ENCODE data around the gene KLRC3. TPM values are rescaled to one million over a fixed set of nuclear protein-coding genes. Genes with fewer than 3 reads are reported as not detected.

The KLRC3 gene
- total and polyA plus RNA-seq, 10 of the 15 experiments (the other 5 are each of a cell fraction or from before 2014, with no cell fraction given): 0.09 to 0.22 (median 0.09) TPM; not detected in 7

DNA sequence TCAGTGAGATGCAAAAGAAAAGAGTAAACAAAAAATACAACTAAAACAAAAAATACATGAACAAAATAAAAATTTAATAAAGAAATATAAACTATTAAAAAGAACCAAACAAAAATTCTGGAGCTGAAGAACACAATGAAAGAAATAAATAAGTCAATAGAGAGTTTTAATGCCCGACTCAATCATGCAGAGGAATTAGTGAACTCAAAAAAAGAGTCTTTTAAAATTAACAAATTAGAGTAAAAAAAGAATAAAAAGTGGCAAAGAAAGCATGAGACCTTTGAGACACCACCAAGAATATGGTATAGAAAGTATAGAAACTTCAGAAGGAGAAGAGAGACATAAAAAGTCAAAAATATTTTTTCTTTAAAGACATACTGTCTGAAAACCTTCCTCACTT, 35.4 kb upstream of the KLRC3 start (continued):
- TF ChIP-seq RBBP5 (conservative IDR thresholded peaks at IDR 0.05) (no peak), GATAD2B (conservative IDR thresholded peaks at IDR 0.05; ENCODE audit: low read depth) (no peak), FOXK2 (IDR thresholded peaks at IDR 0.05) (no peak), ZNF207 (IDR thresholded peaks at IDR 0.05; ENCODE audit: borderline replicate concordance) (no peak), GABPA (IDR thresholded peaks at IDR 0.05; ENCODE audit: low read depth) (no peak), CREB1 (IDR thresholded peaks at IDR 0.05; ENCODE audit: low read depth) (no peak)
- TF ChIP-seq, protein P1, sequence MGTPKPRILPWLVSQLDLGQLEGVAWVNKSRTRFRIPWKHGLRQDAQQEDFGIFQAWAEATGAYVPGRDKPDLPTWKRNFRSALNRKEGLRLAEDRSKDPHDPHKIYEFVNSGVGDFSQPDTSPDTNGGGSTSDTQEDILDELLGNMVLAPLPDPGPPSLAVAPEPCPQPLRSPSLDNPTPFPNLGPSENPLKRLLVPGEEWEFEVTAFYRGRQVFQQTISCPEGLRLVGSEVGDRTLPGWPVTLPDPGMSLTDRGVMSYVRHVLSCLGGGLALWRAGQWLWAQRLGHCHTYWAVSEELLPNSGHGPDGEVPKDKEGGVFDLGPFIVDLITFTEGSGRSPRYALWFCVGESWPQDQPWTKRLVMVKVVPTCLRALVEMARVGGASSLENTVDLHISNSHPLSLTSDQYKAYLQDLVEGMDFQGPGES (IDR thresholded peaks at IDR 0.05): no peak

DNA sequence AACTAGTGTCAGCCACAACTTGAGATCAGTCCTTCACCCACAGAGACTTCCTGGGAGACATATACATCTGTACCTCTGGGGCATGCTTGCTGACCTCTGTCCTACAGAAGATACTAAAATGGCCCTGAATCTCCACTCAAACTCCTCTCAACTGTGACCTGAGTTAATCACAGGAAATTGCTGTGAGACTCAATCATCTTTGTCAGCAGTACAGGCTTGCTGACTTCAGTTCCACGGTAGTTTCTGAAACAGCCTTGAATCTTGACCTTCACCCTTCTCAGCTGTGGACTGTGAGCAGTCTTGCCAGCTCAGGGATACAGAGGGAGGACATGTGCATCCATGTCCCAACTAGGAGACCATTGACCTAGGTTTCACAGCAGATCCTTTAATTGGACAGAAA, 34.1 kb upstream of the KLRC3 start:
- Histone ChIP-seq H3K79me2 (ENCODE audit: control insufficient read depth, insufficient read depth, low read length) (no peaks in the 10 kb centered on the region), H2AFZ (ENCODE audit: control insufficient read depth, low read depth, low read length) (no peak overlapping the region), H4K20me1 (ENCODE audit: control insufficient read depth, insufficient read depth) (no peaks in the 10 kb centered on the region), H3K4me2 (ENCODE audit: control insufficient read depth, insufficient read depth) (no peak overlapping the region), H3K4me3 (no peak overlapping the region), H3K4me1 (ENCODE audit: control insufficient read depth, insufficient read depth, low read length) (no peaks in the 10 kb centered on the region), H3K36me3 (ENCODE audit: control insufficient read depth in 2 of 2, insufficient read depth in 2 of 2, low read length in 1 of 2) (no peaks in the 10 kb centered on the region), H3K27ac (ENCODE audit: control insufficient read depth, insufficient read depth) (no peak overlapping the region), H3K9me3 (replicated peaks; ENCODE audit: control insufficient read depth, insufficient read depth, low read length) (peaks cover 15% of the 10 kb centered on the region), H3K27me3 (replicated peaks in 1 of 2; ENCODE audit: control insufficient read depth in 2 of 2, insufficient read depth in 2 of 2, low read length in 1 of 2) (no peaks in the 10 kb centered on the region), H3K9ac (ENCODE audit: control insufficient read depth, insufficient read depth, low read length) (no peak overlapping the region)
- POLR2A ChIA-PET: no interaction called here
- BruUV-seq (replicated peaks): no TSS peak
- in situ Hi-C loops (cut with MboI) (no loop called here), intact Hi-C loops (cut with micrococcal nuclease; ENCODE audit: unreplicated experiment) (no loop called here)
- CTCF ChIA-PET: no interaction called here
- 58% methylated on average over 1 of the region's 1 CpG for WGBS (ENCODE audit: insufficient coverage, insufficient replicate concordance, low lambda C conversion rate, missing lambda C conversion rate)
- no peak for FAIRE-seq
- DNase-seq (ENCODE audit: low read depth, low spot score): no peak
- RAD21 ChIA-PET (ENCODE audit: unreplicated experiment): no interaction called here
- SMC1A ChIA-PET (ENCODE audit: uncharacterized antibody, unreplicated experiment): no interaction called here
- ATAC-seq: no peak; the same call in 2 of the 3 replicates
- TF ChIP-seq, protein P2, sequence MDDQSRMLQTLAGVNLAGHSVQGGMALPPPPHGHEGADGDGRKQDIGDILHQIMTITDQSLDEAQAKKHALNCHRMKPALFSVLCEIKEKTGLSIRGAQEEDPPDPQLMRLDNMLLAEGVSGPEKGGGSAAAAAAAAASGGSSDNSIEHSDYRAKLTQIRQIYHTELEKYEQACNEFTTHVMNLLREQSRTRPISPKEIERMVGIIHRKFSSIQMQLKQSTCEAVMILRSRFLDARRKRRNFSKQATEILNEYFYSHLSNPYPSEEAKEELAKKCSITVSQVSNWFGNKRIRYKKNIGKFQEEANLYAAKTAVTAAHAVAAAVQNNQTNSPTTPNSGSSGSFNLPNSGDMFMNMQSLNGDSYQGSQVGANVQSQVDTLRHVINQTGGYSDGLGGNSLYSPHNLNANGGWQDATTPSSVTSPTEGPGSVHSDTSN (IDR thresholded peaks at IDR 0.05; ENCODE audit: insufficient replicate concordance, low read depth, low read length): no peak
- TF ChIP-seq, protein P1 (IDR thresholded peaks at IDR 0.05): no peak
- TF ChIP-seq NR2C2 (IDR thresholded peaks at IDR 0.05; ENCODE audit: borderline replicate concordance, control insufficient read depth, insufficient read length, low read depth): no peak
- TF ChIP-seq, protein P3, sequence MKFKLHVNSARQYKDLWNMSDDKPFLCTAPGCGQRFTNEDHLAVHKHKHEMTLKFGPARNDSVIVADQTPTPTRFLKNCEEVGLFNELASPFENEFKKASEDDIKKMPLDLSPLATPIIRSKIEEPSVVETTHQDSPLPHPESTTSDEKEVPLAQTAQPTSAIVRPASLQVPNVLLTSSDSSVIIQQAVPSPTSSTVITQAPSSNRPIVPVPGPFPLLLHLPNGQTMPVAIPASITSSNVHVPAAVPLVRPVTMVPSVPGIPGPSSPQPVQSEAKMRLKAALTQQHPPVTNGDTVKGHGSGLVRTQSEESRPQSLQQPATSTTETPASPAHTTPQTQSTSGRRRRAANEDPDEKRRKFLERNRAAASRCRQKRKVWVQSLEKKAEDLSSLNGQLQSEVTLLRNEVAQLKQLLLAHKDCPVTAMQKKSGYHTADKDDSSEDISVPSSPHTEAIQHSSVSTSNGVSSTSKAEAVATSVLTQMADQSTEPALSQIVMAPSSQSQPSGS (IDR thresholded peaks at IDR 0.05; ENCODE audit: low read length): no peak
- no peak for TF ChIP-seq BACH1 (IDR thresholded peaks at IDR 0.05; ENCODE audit: borderline replicate concordance)
- no peak for TF ChIP-seq CBX5 (IDR thresholded peaks at IDR 0.05; ENCODE audit: low read depth)
- TF ChIP-seq MEF2B (IDR thresholded peaks at IDR 0.05; ENCODE audit: partially characterized antibody, poor library complexity, severe bottlenecking): no peak
- TF ChIP-seq IKZF1 (conservative IDR thresholded peaks at IDR 0.05): no peak
- no peak for TF ChIP-seq RAD51 (IDR thresholded peaks at IDR 0.05)
- TF ChIP-seq, protein P4, sequence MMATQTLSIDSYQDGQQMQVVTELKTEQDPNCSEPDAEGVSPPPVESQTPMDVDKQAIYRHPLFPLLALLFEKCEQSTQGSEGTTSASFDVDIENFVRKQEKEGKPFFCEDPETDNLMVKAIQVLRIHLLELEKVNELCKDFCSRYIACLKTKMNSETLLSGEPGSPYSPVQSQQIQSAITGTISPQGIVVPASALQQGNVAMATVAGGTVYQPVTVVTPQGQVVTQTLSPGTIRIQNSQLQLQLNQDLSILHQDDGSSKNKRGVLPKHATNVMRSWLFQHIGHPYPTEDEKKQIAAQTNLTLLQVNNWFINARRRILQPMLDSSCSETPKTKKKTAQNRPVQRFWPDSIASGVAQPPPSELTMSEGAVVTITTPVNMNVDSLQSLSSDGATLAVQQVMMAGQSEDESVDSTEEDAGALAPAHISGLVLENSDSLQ (IDR thresholded peaks at IDR 0.05): no peak
- no peak for TF ChIP-seq TCF7 (IDR thresholded peaks at IDR 0.05; ENCODE audit: borderline replicate concordance)
- TF ChIP-seq ESRRA (IDR thresholded peaks at IDR 0.05; ENCODE audit: low read length): no peak
